Calu3 (cell line): ENCODE measurements around the gene PPP1R12B. TPM values are rescaled to one million over a fixed set of nuclear protein-coding genes. Genes with fewer than 3 reads are reported as not detected.

ENCODE experiments used
- BruUV-seq: library from RNA; stranded (reverse); fragments of 400-500 nt; replicated peaks from 2 replicates; lab custom pipeline; 2021; lab: Mats Ljungman, UMichigan
- CTCF ChIA-PET: fragments of 300-600 bp; sonication (Branson Sonifier 250); formaldehyde crosslinking; loops from one replicate; lab custom pipeline; 2022; ENCODE audit warnings: antibody characterized with exemption; lab: Charles Lee
- DNase-seq: peaks from one replicate; pipeline ENCODE4 v3.0.0; 2022
- H3K27ac Mint-ChIP-seq: one replicate; pipeline ENCODE4 v1.8.0; 2022; ENCODE audit warnings: mixed read lengths; ENCODE audit not compliant: unreplicated experiment
- H3K27me3 Mint-ChIP-seq: one replicate; pipeline ENCODE4 v1.8.0; 2022; ENCODE audit warnings: mixed read lengths; ENCODE audit not compliant: unreplicated experiment
- H3K36me3 Mint-ChIP-seq: one replicate; pipeline ENCODE4 v1.8.0; 2022; ENCODE audit warnings: mild to moderate bottlenecking, moderate library complexity, mixed read lengths; ENCODE audit not compliant: insufficient read depth, unreplicated experiment
- H3K4me1 Mint-ChIP-seq: one replicate; pipeline ENCODE4 v1.8.0; 2022; ENCODE audit warnings: mild to moderate bottlenecking, low read depth, mixed read lengths; ENCODE audit not compliant: unreplicated experiment
- H3K4me3 Mint-ChIP-seq: one replicate; pipeline ENCODE4 v1.8.0; 2022; ENCODE audit warnings: mild to moderate bottlenecking, low read depth, moderate library complexity, mixed read lengths; ENCODE audit not compliant: unreplicated experiment
- H3K9me3 Mint-ChIP-seq: one replicate; pipeline ENCODE4 v1.8.0; 2022; ENCODE audit warnings: low read depth, mixed read lengths; ENCODE audit not compliant: unreplicated experiment
- intact Hi-C: fragments of 100-400 bp; cut with micrococcal nuclease; formaldehyde crosslinking; loops from one replicate; pipeline ENCODE4 v1.10.0; 2022; ENCODE audit not compliant: unreplicated experiment
- total RNA-seq: library from RNA; stranded (reverse); gene quantifications from 2 replicates; pipeline ENCODE4 v1.2.3, GENCODE V29; 2022
- TF ChIP-seq, protein P1 (sequence below): fragments of 200-600 bp; IDR thresholded peaks from one replicate; pipeline ENCODE4 v1.8.0; 2022; ENCODE audit warnings: antibody characterized with exemption; ENCODE audit not compliant: unreplicated experiment

PPP1R12B gene
- total RNA-seq, 1 experiment from 2014 or later, result 31.8 TPM

DNA sequence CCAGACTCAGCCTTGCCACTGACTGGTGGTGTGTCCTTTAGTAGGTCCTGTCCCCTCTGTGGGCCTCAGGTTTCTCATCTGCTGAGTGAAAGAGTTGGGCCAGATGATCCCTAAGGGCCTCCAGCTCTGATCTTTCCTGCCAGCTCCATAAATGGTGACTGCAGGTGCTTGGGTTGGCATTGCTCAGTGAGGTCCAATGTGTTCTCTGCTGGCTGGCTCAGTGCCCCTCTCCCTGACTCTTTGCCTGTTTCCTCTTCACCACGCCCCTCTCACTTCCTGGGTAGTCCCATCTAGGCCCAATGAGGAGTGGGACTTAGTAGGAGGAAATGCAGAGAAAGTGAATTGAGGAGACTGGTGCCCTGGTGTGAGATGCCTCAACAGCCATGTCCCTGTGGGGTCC lies 43.3 kb upstream of the PPP1R12B start:
- Mint-ChIP-seq H3K27ac (no peak overlapping the region), H3K27me3 (peaks cover 40% of the 10 kb centered on the region)

DNA sequence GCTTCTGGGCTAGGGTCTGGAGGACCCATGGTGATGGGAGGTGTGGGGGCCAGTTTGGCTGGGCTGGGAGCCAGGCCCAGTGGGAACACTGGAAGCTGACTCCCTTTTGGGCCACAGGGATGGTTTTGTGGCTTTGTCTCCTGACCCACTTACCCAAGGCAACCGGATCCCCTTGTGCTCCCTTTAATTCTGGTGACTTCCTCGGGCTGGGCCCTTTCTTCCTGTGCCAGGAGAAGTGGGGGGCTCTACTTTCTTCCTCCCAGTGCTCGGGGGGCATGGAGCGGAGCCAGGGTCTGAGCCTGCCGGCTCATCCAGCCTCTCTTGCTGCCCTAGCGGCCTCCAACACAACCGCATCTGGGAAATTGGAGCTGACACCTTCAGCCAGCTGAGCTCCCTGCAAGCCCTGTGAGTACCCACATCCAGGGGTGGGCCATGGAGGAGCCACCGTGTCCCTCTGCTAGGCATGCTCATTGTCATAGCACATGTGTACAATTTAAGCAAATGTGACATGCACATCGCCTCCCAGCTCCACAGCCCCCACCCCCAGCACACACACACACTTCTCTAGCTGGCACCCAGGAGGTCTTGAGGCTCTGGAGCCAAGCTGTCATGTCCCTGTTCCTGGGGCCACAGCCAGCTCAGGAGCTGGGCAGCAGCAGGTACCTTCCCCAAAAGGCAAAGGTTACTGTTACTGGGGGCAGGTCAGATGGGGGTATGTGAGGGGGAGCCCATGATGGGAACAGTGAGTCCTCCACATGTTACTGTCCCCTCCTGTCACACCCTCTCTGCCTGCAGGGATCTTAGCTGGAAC lies 41.8 kb upstream of the PPP1R12B start:
- Mint-ChIP-seq H3K36me3 (no peaks in the 10 kb centered on the region), H3K27ac (no peak overlapping the region), H3K27me3 (peaks cover 40% of the 10 kb centered on the region), H3K4me1 (no peaks in the 10 kb centered on the region), H3K4me3 (no peak overlapping the region), H3K9me3 (no peaks in the 10 kb centered on the region)
- intact Hi-C loops, result no loop called here
- TF ChIP-seq, protein P1, sequence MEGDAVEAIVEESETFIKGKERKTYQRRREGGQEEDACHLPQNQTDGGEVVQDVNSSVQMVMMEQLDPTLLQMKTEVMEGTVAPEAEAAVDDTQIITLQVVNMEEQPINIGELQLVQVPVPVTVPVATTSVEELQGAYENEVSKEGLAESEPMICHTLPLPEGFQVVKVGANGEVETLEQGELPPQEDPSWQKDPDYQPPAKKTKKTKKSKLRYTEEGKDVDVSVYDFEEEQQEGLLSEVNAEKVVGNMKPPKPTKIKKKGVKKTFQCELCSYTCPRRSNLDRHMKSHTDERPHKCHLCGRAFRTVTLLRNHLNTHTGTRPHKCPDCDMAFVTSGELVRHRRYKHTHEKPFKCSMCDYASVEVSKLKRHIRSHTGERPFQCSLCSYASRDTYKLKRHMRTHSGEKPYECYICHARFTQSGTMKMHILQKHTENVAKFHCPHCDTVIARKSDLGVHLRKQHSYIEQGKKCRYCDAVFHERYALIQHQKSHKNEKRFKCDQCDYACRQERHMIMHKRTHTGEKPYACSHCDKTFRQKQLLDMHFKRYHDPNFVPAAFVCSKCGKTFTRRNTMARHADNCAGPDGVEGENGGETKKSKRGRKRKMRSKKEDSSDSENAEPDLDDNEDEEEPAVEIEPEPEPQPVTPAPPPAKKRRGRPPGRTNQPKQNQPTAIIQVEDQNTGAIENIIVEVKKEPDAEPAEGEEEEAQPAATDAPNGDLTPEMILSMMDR, result no peak
- CTCF ChIA-PET, result interaction anchor here (0.6 to 1.2 kb wide), 2 partner anchors 8 to 23 kb away, joined by 3 to 5 read pairs; no protein-coding TSS in a partner anchor
- BruUV-seq, result no TSS peak
- DNase-seq, result no peak

More for the DNA sequence above, 43.3 kb upstream of the PPP1R12B start:
- no peak for DNase-seq
- CTCF ChIA-PET, result interaction anchor here (1.1 kb wide), 1 partner anchor 116 kb away, joined by 3 read pairs; no protein-coding TSS in a partner anchor
- Mint-ChIP-seq H3K4me3 (no peak overlapping the region), H3K4me1 (no peaks in the 10 kb centered on the region), H3K36me3 (no peaks in the 10 kb centered on the region), H3K9me3 (no peaks in the 10 kb centered on the region)
- intact Hi-C loops, result no loop called here
- TF ChIP-seq, protein P1, result no peak
- BruUV-seq, result no TSS peak

GRCh38 chr1:202310071-202310725 lies 38.3 kb upstream of the PPP1R12B start:
- no TSS peak for BruUV-seq
- DNase-seq, result no peak

GRCh38 chr1:202310746-202311145 lies 37.8 kb upstream of the PPP1R12B start:
- no TSS peak for BruUV-seq
- peaks cover 52% of the 10 kb centered on the region for H3K27me3 Mint-ChIP-seq

More at GRCh38 chr1:202310071-202310725, 38.3 kb upstream of the PPP1R12B start:
- H3K4me1 Mint-ChIP-seq, result no peaks in the 10 kb centered on the region
- CTCF ChIA-PET, result interaction anchor here (0.5 kb wide), 1 partner anchor 100 kb away, joined by 4 read pairs; no protein-coding TSS in a partner anchor
- intact Hi-C loops, result loop anchor here (10.0 kb wide), 1 partner anchor 315 kb away; no protein-coding TSS in a partner anchor
- peaks cover 46% of the 10 kb centered on the region for H3K27me3 Mint-ChIP-seq
- no peak overlapping the region for H3K27ac Mint-ChIP-seq
- H3K4me3 Mint-ChIP-seq, result no peak overlapping the region
- no peaks in the 10 kb centered on the region for H3K9me3 Mint-ChIP-seq
- TF ChIP-seq, protein P1, result no peak
- H3K36me3 Mint-ChIP-seq, result no peaks in the 10 kb centered on the region

More at GRCh38 chr1:202310746-202311145, 37.8 kb upstream of the PPP1R12B start:
- Mint-ChIP-seq H3K4me1 (no peaks in the 10 kb centered on the region), H3K4me3 (no peak overlapping the region), H3K27ac (no peak overlapping the region), H3K9me3 (no peaks in the 10 kb centered on the region), H3K36me3 (no peaks in the 10 kb centered on the region)
- intact Hi-C loops, result loop anchor here (10.0 kb wide), 1 partner anchor 316 kb away; no protein-coding TSS in a partner anchor
- CTCF ChIA-PET, result interaction anchor here (0.5 kb wide), 1 partner anchor 100 kb away, joined by 4 read pairs; no protein-coding TSS in a partner anchor
- DNase-seq, result no peak
- TF ChIP-seq, protein P1, result no peak
